GM06990 (cell line): Measurements from ENCODE around the gene HOXA2.

Experiments used
- DNase-seq: peaks from one replicate; pipeline ENCODE4 v3.0.0-alpha.2; 2011; ENCODE audit not compliant: insufficient read length; ENCODE audit errors: extremely low read depth
- H3K27me3 ChIP-seq: replicated peaks from 2 replicates; pipeline ENCODE4 v1.6.0; 2011; ENCODE audit warnings: low read length; ENCODE audit not compliant: control insufficient read depth, insufficient read depth
- H3K36me3 ChIP-seq: 2 replicates; pipeline ENCODE4 v1.5.1; 2011; ENCODE audit warnings: low read length; ENCODE audit not compliant: control insufficient read depth, insufficient read depth
- H3K4me3 ChIP-seq: replicated peaks from 2 replicates; pipeline ENCODE4 v1.5.1; 2011; ENCODE audit warnings: low read depth, mild to moderate bottlenecking, control low read depth, low read length
- TF ChIP-seq, protein P1 (sequence below): IDR thresholded peaks from 2 replicates; pipeline ENCODE4 v1.5.1; 2011; ENCODE audit warnings: low read length, control low read depth, mild to moderate bottlenecking, inconsistent platforms; ENCODE audit not compliant: insufficient read depth, poor library complexity, severe bottlenecking

HOXA2 gene

DNA sequence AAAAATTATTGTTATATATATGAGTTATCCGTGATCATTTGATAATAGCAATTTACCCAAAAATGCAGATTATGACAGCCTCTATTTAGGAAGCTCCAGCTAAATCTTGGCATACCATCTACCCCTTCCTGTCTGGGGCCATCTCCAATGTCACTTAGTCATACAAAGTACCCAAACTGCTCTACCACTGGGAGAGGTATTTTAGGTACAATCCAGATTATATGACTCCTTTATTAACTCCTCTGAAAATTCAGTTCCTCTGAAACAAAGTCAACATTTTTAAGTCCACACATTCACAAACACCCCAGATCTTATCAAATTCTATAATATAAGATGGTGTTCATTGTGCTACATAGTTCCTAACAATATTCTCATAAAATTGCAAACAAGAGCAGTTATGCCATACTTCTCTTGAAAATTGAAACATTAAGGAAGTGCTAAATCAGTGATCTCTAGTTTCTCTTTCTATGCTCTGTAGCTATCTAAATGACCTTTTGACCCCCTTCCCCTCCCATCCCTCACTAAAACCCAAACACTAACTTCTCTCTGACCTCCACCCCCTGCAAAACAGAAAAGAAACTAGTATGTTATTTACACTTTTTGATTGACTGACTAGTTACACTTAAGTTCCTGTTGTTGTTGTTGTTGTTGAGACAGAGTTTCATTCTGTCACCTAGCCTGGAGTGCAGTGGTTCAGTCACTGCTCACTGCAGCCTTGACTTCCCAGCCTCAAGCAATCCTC is 23.1 kb downstream of the HOXA2 start:
- Histone ChIP-seq H3K4me3 (no peak overlapping the region), H3K27me3 (no peaks in the 10 kb centered on the region), H3K36me3 (no peaks in the 10 kb centered on the region)
- TF ChIP-seq, protein P1, sequence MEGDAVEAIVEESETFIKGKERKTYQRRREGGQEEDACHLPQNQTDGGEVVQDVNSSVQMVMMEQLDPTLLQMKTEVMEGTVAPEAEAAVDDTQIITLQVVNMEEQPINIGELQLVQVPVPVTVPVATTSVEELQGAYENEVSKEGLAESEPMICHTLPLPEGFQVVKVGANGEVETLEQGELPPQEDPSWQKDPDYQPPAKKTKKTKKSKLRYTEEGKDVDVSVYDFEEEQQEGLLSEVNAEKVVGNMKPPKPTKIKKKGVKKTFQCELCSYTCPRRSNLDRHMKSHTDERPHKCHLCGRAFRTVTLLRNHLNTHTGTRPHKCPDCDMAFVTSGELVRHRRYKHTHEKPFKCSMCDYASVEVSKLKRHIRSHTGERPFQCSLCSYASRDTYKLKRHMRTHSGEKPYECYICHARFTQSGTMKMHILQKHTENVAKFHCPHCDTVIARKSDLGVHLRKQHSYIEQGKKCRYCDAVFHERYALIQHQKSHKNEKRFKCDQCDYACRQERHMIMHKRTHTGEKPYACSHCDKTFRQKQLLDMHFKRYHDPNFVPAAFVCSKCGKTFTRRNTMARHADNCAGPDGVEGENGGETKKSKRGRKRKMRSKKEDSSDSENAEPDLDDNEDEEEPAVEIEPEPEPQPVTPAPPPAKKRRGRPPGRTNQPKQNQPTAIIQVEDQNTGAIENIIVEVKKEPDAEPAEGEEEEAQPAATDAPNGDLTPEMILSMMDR = no peak
- DNase-seq = no peak

DNA sequence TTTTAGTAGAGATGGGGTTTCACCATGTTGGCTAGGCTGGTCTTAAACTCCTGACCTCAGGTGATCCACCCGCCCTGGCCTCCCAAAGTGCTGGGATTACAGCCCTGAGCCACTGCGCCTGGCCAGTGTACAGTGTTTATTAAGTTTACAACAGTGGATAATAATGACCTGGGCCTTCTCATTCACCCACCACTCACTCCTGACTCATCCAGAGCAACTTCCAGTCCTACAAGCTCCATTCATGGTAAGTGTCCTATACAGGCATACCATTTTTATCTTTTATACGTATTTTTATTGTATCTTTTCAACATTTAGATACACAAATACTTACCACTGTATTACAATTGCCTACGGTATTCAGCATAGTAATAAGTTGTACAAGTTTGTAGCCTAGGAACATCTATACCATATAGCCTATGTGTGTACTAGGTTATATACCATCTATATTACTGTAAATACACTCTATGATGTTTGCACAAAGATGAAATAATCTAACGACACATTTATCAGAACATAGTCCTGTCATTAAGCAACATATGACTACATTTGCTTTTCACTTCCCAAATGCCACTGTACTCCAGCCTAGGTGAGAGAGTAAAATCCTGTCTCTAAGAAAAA is 23.8 kb downstream of the HOXA2 start:
- Histone ChIP-seq H3K4me3 (no peak overlapping the region), H3K36me3 (no peaks in the 10 kb centered on the region), H3K27me3 (no peaks in the 10 kb centered on the region)
- TF ChIP-seq, protein P1 = no peak
- DNase-seq = no peak

- no peaks in the 10 kb centered on the region for H3K27me3 ChIP-seq
- TF ChIP-seq, protein P1 = no peak
- no peak for DNase-seq
- no peaks in the 10 kb centered on the region for H3K36me3 ChIP-seq
- no peak overlapping the region for H3K4me3 ChIP-seq
Observed at GRCh38 chr7:27073076-27073475, 29.4 kb downstream of the HOXA2 start.

GRCh38 chr7:27071622-27072390 is 30.7 kb downstream of the HOXA2 start:
- TF ChIP-seq, protein P1 = no peak
- no peaks in the 10 kb centered on the region for H3K27me3 ChIP-seq
- no peaks in the 10 kb centered on the region for H3K36me3 ChIP-seq
- no peak overlapping the region for H3K4me3 ChIP-seq
- DNase-seq = no peak

DNA sequence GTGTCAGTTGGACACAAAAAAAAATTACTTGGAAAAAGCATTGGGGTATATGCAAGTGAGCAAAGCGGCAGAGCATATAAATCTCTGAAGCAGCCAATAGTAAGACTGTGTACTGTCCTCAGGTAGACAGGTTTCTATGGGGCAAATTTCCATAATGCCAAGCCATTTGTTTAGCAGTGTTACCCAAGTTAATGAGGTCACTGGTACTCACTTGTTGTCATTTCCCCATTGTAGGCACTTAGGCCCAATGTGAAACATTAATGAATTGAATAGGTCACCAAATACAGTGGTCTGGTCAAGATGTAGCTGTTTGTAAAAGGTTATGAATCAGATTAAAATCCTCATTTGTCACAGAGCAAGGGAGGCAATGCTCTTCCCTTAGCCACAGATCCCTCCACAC is 34.2 kb downstream of the HOXA2 start:
- DNase-seq = no peak
- Histone ChIP-seq H3K27me3 (no peaks in the 10 kb centered on the region), H3K36me3 (no peaks in the 10 kb centered on the region), H3K4me3 (no peak overlapping the region)
- TF ChIP-seq, protein P1 = no peak
